DOHH2 (cell line): ENCODE results near the gene CLRN1.

Source experiments
- H3F3A ChIP-seq: fragments of 200-600 bp; sonication (generic), shearing (Covaris generic); 2 replicates; pipeline ENCODE4 v1.6.0; 2016; ENCODE audit warnings: antibody characterized with exemption, mild to moderate bottlenecking; ENCODE audit not compliant: control insufficient read depth, insufficient read depth
- H3K27ac ChIP-seq: fragments of 200-600 bp; sonication (generic); 2 replicates; pipeline ENCODE4 v1.5.1; 2014; ENCODE audit warnings: low read depth, mild to moderate bottlenecking, low read length, moderate library complexity
- H3K27me3 ChIP-seq: fragments of 200-600 bp; sonication (generic); 2 replicates; pipeline ENCODE4 v1.6.1; 2014; ENCODE audit warnings: mild to moderate bottlenecking, low read length, mixed read lengths; ENCODE audit not compliant: control insufficient read depth
- H3K36me3 ChIP-seq: fragments of 200-600 bp; sonication (generic); 2 replicates; pipeline ENCODE4 v1.6.1; 2014; ENCODE audit warnings: mild to moderate bottlenecking, low read length, moderate library complexity, mixed read lengths; ENCODE audit not compliant: control insufficient read depth
- H3K4me1 ChIP-seq: fragments of 200-600 bp; sonication (generic); 2 replicates; pipeline ENCODE4 v1.6.1; 2014; ENCODE audit warnings: mild to moderate bottlenecking, low read length, mixed read lengths; ENCODE audit not compliant: control insufficient read depth
- H3K4me2 ChIP-seq: fragments of 200-600 bp; sonication (generic); 2 replicates; pipeline ENCODE4 v1.6.0; 2014; ENCODE audit warnings: mild to moderate bottlenecking, low read length, moderate library complexity
- H3K4me3 ChIP-seq: fragments of 200-600 bp; sonication (generic); 2 replicates; pipeline ENCODE4 v1.5.1; 2014; ENCODE audit warnings: mild to moderate bottlenecking, low read length, mixed read lengths
- H3K79me2 ChIP-seq: fragments of 200-600 bp; sonication (generic); 2 replicates; pipeline ENCODE4 v1.6.1; 2014; ENCODE audit warnings: mild to moderate bottlenecking, low read length, mixed read lengths; ENCODE audit not compliant: control insufficient read depth
- H3K9me2 ChIP-seq: fragments of 200-600 bp; sonication (generic); replicated peaks from 2 replicates; pipeline ENCODE4 v1.6.1; 2014; ENCODE audit warnings: mild to moderate bottlenecking, low read length, mixed read lengths; ENCODE audit not compliant: control insufficient read depth
- H3K9me3 ChIP-seq: fragments of 200-600 bp; sonication (generic); 2 replicates; pipeline ENCODE4 v1.6.1; 2014; ENCODE audit warnings: antibody characterized with exemption, low read length, mixed read lengths; ENCODE audit not compliant: control insufficient read depth, insufficient read depth
- H4K20me1 ChIP-seq: fragments of 200-600 bp; sonication (generic); 2 replicates; pipeline ENCODE4 v1.6.0; 2014; ENCODE audit warnings: low read depth, mild to moderate bottlenecking, antibody characterized with exemption, low read length, moderate library complexity; ENCODE audit not compliant: control insufficient read depth, insufficient read depth
- CTCF ChIP-seq: fragments of 200-600 bp; sonication (generic); IDR thresholded peaks from one replicate; pipeline ENCODE4 v1.5.1; 2014; ENCODE audit warnings: antibody characterized with exemption, mild to moderate bottlenecking, low read depth, low read length; ENCODE audit not compliant: poor library complexity, severe bottlenecking
- EZH2phosphoT487 ChIP-seq: fragments of 200-600 bp; sonication (generic); IDR thresholded peaks from 2 replicates; pipeline ENCODE4 v1.6.1; 2017; ENCODE audit warnings: borderline replicate concordance, mild to moderate bottlenecking, antibody characterized with exemption, low read length, moderate library complexity, mixed read lengths

Gene CLRN1

GRCh38 chr3:150985711-150986110 is 13.2 kb upstream of the CLRN1 start:
- no peak overlapping the region for H3K4me2 ChIP-seq
- H3F3A ChIP-seq: no peaks in the 10 kb centered on the region
- peaks cover 3% of the 10 kb centered on the region; the same call in 1 of the 2 replicates for H3K4me1 ChIP-seq
- H4K20me1 ChIP-seq: no peaks in the 10 kb centered on the region
- TF ChIP-seq EZH2phosphoT487: no peak
- TF ChIP-seq CTCF: no peak
- H3K9me3 ChIP-seq: no peaks in the 10 kb centered on the region
- no peaks in the 10 kb centered on the region for H3K79me2 ChIP-seq
- no peaks in the 10 kb centered on the region for H3K36me3 ChIP-seq
- H3K9me2 ChIP-seq: no peaks in the 10 kb centered on the region
- no peak overlapping the region for H3K4me3 ChIP-seq
- peaks cover 4% of the 10 kb centered on the region; the same call in 1 of the 2 replicates for H3K27me3 ChIP-seq
- no peak overlapping the region for H3K27ac ChIP-seq

GRCh38 chr3:150984066-150984465 is 11.5 kb upstream of the CLRN1 start:
- Histone ChIP-seq H3K27ac (no peak overlapping the region), H3K9me2 (no peaks in the 10 kb centered on the region), H3K79me2 (no peaks in the 10 kb centered on the region), H3K4me2 (no peak overlapping the region), H3K9me3 (no peaks in the 10 kb centered on the region), H3K4me3 (no peak overlapping the region), H4K20me1 (no peaks in the 10 kb centered on the region), H3F3A (no peaks in the 10 kb centered on the region), H3K36me3 (no peaks in the 10 kb centered on the region), H3K4me1 (peaks cover 3% of the 10 kb centered on the region; the same call in 1 of the 2 replicates), H3K27me3 (peaks cover 4% of the 10 kb centered on the region; the same call in 1 of the 2 replicates)
- TF ChIP-seq CTCF: no peak
- TF ChIP-seq EZH2phosphoT487: no peak

- Histone ChIP-seq H3K4me3 (no peak overlapping the region), H3K4me2 (no peak overlapping the region), H3K79me2 (no peaks in the 10 kb centered on the region), H3K27me3 (no peaks in the 10 kb centered on the region), H3F3A (no peaks in the 10 kb centered on the region), H3K9me2 (no peaks in the 10 kb centered on the region), H3K36me3 (no peaks in the 10 kb centered on the region), H3K9me3 (no peaks in the 10 kb centered on the region), H4K20me1 (no peaks in the 10 kb centered on the region; the same call in 1 of the 2 replicates), H3K4me1 (no peaks in the 10 kb centered on the region), H3K27ac (no peak overlapping the region)
- no peak for TF ChIP-seq CTCF
- no peak for TF ChIP-seq EZH2phosphoT487
These were observed 6.1 kb upstream of the CLRN1 start for GRCh38 chr3:150978566-150979148.
